HL-60/S4 treated with retinoic acid at 250 ng/mL for 4 days and 3 days (cell line): Measurements from ENCODE around the gene AIFM3.
"Not testable (repeated sequence)": the region's sequence is repeated elsewhere in the genome, so short reads cannot be mapped to it uniquely, and the experiment has no call there.

Experiments
- in situ Hi-C: fragments of 300-500 bp; cut with MboI; formaldehyde crosslinking; loops from 2 replicates; pipeline ENCODE4 v1.7.0; 2022; ENCODE audit warnings: low sequenced_read_pairs

The AIFM3 gene

DNA sequence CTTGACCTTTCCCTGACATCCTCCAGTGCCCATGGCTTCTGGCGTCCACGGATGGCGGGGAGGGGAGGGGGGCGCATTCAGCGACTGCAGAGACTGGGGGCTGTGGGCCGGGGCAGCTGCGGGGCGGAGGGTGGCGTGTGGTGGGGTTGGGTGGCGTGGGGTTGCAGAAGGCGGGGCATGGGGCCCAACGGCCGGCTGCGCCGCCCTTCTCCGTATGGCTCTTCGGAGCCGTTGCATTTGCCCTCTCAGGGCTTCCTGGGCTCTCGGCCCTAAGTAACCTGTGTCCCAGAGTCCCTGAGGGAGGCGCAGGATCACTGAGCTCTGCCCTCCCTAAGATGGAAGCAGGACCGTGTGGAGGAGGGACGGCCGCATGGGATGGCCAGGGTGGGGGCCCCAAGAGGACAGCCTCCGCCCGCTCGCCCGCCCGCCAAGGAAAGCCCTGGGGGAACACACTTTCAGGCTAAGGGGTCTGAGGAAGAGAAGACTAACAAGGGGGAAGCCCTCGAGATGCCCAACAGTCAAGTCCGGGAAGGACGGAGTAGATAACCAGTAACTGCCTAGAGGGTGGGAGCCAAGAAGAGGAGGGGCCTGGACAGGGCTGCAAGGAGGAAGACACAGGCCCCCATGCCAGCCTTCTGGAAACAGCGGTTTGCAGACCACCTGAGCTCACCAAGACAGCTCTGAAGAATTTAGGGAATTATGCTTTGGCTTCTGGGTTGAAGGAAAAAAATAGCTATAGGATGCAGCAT lies 9.2 kb upstream of the AIFM3 start:
- in situ Hi-C loops = no loop called here

DNA sequence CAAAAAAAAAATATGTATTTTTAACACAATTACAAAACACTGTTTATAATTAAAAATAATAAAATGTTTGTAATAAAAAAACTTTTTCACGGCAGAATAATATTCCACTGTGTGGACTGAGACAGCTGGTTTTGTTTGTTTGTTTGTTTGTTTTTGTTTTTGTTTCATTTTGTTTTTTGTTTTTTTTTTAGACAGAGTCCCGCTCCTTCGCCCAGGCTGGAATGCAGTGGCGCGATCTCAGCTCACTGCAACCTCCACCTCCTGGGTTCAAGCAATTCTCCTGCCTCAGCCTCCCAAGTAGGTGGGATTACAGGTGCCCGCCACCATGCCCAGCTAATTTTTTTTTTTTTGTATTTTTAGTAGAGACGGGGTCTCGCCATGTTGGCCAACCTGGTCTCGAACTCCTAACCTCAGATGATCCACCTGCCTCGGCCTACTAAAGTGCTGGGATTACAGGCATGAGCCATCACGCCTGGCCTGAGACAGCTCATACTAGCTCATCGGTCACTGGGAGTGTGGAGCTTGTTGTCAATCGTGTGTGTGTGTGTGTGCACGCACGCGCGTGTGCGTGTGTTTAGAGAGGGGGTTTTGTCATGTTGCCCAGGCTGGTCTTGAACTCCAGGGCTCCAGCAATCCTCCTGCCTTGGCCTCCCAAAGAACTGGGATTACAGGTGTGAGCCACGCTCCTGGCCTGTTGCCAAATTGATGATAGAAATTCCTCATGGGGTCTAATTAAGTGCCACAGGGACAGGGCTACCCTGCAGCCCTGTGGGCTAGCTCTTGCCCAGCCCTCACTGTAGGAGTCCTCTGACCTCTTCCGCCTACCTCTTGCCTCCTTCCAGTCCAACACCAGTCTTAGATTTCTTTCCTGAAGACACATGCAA lies 7.2 kb upstream of the AIFM3 start:
- in situ Hi-C loops = no loop called here

DNA sequence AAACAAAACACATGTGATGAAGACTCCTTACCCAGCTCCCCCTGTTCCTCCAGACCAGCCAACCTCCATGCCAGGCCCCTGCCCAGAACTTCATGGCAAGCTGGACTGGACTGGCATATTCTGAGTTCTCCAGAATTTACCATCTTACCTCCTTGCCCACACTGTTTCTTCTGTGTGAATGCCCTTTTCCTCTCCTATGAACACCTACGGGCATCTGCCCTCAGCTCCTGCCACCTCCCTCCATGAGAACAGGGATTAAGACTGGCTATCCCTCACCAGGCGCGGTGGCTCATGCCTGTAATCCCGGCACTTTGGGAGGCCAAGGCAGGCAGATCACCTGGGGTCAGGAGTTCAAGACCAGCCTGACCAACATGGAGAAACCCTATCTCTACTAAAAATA lies 6.4 kb upstream of the AIFM3 start:
- in situ Hi-C loops = no loop called here

DNA sequence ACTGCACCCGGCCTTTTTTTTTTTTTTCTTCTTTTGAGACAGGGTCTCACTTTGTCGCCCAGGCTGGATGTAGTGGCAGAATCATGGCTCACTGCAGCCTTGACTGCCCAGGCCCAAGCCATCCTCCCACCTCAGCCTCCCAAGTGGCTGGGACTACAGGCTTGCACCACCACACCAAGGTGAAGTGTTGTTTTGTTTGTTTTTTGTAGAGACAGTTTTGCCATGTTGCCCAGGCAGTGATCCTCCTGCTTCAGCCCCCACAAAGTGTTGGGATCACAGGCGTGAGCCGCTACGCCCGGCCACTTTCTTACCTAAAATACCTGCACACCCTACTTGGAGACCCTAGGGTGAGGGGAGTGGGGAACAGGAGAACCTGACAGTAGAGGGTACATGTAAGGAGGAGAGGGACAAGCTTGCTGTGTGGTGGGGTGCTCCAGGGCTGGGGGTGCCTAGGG lies 4.5 kb upstream of the AIFM3 start:
- in situ Hi-C loops = no loop called here

DNA sequence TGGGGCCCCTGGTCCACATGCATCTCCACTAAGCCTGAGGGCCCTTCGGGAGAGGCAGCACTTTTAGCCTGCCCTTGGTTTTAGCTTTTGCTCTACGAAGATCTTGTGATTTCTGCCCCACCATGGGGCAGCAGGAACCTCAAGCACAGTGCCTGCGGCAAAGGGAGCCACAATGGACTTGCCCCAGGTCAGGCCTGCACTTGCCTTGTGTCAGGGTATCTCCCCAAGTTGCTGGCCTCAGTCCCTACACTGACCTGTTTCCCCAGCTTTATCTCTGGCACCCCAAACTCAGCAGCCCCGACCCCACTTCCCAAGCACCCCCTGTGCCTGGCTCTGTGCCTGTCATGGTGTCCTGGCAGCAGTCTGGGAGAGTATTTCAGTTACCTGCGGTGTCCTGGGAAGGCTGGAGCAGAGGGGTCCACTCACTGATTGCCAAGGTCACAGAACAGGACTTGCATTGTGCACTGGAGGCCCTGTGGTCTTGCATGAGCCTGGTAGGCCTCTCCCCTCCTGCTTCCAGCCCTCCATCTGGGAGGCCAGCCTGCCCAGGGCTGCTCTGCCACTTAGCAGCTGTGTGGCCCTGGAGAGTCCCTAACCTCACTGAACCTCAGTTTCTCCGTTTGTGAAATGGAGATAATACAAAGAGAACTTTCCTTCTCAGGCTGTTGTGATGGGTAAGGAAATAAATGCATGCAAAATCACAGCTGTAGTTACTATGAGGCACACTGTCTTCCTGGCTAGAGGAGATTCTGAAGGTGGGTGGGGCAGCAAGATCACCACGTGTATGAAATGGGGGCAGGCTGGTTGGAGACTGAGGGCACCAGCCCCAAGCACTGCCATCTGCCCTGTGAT lies 3.6 kb upstream of the AIFM3 start:
- in situ Hi-C loops = no loop called here

DNA sequence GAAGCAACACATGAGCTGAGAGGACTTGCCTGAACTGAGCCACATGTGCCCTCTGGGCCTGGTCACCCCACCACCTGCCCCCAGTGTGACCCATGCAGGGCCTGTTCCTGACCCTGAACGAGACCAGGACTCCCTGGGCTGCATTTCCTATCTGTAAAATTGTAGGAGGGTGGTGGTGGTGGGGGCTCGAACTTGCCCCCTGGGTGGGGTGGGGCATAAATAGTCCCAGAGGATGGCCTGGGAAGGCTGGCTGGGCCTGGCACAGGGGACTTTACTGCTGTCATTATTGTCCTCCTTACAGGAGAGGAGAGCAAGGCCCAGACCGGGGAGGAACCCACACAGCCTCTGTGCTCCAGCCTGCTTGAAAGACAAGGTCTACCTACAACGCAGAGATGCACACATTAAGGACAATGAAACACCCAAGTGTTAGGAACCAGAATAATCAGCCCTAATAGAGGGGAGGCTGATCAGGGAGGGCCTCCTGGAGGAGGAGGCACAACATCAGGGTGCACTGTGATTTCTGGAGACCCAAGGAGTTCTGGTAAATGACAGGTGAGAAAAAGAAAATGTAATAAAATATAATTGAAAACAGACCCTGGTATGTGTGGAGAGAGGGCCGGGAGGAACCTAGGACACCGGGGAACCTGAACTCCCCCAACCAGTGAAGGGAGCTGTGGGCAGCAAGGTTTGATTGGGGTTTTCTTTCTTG lies 2.8 kb upstream of the AIFM3 start:
- in situ Hi-C loops = no loop called here

DNA sequence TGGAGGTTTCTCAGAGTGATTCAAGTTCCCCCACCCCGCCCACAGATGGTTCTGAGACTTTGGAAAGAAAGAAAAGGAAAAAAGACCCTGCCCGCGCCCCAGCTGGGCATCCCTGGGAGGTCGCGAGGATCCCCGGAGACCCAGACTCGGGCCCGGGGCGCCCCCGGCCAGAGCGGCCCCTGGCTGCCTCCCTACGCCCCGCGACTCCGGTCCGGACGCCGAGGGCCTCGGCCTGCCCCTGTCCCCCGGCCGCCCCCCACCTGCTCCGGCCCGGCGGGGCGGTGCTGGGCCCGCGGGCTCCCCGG lies 2.3 kb upstream of the AIFM3 start:
- in situ Hi-C loops = no loop called here

DNA sequence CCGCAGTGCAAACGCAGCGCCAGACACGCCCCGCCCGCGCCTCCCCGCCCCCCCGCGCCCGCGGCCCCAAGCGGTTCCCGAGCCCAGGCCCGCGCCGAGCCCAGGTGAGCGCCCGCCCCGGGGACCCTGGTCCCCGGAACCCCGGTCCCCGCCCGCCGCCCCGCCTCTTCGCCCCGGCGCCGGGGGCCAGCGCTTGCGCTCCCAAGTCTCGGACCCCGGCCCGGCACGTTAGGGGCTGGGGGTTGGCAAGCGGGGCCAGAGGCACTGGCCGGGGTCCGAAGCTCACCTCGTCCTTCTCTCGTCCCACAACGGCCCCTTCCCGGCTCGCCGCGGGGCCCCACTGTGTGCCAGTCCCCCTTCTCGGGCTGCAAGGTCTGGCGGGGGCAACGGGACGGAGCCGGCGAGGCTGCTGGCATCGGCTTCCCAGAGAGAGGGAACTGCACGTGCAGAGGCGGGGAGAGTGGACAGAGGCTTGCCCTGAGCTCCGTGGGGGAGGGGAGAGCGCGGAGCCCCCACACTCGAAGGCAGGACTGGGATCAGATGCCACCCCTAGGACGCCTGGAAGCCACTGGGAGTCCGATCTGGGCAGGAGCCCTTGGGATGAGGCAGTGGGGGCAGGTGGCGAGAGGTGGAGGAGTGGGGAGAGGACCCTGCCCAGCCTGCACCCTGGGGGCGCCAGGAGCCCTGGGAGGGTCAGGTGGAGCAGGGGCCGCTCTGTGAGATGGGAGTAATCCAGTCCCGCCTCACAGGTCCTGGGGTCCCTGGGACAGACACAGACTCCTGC lies 1.8 kb upstream of the AIFM3 start:
- in situ Hi-C loops = no loop called here

DNA sequence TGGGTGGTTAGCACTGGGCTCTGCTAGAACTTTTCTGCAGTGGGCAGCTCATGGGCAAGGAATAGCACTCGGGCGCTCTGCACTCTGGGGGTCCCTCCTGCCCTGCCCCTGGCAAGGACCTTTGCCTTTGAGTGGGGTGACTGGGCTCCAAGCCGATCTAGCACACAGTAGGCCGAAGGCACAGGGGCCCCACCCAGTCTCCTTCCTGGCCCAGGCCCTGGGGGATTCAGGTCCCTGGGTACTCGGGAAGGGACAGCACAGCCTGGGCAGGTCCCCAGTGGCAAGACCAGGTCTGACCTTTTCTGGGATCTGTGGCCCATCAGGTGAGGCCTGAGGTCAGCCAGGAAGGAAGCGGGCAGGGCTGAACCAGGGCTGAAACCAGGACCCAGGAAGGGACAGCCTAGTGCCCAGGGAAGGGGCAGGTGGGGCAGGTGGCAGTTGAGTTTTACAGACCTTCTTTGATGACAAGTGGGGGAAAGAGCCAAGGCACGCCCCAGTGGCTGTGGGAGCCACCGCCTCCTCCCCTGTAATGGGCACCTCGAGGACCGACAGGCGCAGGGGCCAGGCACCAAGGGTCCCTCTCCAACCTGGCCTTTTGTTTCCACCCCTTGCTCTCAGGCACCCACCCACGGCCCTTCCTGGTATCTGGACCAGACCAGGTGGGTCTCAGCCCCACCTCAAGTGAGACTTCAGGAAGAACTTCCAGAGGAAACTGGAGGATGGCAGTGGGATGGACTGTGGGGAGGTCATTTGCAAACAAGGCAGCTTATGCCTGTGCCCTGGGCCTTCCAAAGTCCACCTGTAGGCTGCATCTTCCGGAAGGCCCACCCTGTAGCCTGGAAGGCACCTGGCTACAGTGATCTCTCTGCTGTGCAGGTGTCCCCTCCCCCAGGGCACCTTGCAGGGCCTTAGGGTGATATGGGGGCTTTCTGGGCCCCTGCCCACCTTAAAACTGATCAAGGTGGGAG lies 883 bp upstream of the AIFM3 start:
- in situ Hi-C loops = no loop called here

DNA sequence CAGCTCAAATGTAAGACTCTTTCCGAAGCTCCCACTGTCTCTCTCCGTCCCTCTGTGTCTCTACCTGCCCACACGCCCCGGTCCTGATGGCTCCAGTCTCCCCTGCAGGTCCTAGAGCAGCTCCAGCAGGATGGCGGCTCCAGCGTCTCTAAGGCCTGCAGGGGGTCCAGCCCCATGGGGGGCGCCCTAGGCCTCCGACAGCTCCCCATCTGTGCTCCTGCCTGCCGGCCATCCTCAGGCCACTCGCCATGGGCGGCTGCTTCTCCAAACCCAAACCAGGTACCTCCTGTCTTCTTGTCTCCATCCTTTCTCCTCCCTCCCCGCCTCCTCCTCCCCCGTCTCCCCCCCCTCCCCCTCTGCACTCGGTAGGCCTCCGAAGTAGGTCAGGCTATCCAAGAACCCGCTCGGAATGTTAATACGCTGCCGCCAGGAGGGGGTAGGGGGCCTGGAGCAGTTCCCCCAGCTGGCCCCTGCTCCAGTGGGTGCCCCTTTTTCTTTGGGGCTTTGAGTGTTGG lies 699 bp downstream of the AIFM3 start:
- in situ Hi-C loops = no loop called here

DNA sequence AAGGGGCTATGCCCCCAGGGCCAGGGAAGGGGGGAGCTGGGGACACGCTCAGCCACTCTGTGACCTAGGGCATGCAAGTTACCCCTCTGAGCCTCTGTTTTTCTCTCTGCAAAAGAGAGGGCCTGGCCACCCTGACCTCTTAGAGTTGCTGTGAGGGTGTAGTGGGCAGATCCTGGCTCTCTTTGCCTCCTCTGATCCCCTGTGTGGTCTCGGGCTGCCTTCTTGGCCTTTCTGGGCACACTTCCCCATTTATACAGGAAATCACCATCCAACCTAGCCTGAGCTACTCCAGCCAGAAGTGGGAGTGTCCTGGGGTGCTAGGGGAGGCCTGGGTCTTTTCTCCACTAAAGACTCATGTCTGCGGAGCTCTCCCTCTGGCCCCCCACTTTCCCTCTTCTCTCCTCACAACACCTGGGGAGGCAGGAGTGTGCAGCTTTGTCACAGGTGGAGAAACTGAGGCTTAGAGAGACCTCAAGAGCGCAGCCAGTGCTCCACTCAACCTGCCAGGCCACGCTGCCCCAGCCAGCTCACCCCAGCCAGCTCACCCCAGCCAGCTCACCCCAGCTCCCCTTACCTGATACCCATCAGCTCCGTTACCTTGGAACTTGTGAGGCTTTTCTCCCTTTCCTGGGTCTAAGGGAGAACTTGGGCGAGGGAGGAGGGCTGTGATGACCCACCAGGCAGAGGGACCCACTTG lies 1.4 kb downstream of the AIFM3 start:
- in situ Hi-C loops = no loop called here

DNA sequence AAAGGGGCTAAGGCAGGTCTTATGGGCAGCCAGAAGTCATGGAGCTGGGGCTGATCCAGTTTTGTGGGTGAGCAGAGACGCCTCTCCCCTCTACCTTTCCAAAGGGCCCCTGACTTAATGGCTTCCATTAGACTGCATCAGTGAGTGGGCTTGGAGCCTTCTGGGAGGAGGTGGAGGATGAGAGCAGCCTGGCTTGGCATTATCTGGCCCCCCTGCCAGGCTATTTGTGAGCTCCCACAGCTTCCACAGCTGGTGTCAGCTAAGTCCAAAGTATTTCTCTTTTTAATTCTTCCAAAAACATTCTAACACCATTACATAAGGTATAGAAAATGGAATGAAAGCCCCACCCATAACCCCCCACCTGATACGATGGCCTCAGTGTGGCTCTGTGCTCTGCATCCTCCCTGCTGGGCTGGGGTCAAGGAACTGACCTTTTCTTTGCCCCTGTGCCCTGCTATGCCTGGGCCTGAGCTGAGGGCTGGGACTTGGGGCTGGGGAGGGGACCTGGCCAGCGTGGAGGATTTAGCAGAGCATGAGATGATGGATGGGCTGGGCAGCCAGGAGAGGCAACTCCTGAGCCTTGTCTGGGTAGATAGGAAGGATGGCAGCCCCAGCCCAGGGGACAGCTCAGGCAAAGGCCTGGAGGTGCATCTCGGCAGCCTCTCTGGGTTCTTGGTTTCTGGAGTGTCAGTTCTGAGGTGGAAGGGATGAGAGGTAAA lies 4.0 kb downstream of the AIFM3 start:
- in situ Hi-C loops = no loop called here

DNA sequence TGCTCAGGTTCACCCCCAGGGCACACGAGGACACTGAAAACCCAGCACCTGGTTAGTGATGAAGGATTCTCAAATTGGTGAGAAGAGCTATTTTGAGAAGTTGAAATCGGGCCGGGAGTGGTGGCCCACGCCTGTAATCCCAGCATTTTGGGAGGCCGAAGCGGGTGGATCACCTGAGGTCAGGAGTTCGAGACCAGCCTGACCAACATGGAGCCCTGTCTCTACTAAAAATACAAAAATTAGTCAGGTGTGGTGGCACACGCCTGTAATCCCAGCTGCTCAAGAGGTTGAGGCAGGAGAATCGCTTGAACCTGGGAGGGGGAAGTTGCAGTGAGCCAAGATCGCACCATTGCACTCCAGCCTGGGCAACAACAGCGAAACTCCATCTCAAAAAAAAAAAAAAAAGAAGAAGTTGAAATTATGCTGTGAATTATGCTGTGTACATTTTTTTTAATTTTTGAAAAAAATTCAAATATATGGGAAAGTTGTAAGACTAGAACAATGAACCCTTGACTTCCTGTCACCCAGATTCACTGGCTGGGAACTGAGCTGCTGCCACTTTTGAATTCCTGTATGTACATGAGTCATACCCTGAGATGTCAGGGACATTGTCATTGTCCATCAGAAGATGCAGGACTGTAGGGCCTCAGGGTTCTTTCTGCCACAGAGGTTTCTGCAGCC lies 5.1 kb downstream of the AIFM3 start:
- in situ Hi-C loops = not testable (repeated sequence)

DNA sequence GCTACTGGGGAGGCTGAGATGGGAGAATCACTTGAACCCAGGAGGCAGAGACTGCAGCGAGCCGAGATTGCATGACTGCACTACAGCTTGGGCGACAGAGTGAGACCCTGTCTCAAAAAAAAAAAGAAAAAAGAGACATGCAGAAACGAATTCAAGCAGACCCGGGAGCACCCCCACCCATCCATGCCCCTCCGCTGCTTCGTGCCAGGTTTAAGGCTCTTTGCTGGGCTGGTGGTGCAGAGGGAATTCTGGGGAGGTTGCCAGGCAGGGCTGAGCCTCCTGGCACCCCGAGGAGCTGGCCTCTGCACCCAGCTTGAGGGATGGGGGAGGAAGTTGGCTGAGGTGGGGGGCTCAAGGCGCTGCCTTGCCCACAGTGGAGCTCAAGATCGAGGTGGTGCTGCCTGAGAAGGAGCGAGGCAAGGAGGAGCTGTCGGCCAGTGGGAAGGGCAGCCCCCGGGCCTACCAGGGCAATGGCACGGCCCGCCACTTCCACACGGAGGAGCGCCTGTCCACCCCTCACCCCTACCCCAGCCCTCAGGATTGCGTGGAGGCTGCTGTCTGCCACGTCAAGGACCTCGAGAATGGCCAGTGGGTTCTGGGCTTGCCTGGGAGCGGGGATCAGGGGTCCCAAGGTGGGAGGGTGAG lies 6.0 kb downstream of the AIFM3 start:
- in situ Hi-C loops = no loop called here

DNA sequence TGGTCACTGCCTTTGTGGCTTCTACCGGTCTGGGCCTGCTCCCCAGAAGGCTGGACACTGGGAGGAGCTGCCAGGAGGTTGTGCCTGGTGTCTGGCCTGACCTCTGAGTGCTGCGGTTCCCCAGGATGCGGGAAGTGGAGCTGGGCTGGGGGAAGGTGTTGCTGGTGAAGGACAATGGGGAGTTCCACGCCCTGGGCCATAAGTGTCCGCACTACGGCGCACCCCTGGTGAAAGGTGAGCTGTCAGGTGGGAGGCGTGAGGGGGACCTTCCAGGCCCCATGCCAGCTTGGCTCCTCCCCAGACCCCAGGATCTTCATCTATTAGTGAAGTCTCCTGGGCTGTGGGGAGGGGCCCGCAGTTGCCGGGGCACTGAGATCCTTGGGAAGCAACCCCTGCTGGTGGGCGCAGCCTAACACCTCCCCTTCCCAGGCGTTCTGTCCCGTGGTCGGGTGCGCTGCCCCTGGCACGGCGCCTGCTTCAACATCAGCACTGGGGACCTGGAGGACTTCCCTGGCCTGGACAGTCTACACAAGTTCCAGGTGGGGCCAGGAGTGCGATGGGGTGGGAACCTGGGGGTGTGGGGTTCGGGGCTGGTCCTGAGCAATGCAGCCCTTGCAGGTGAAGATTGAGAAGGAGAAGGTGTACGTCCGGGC lies 6.7 kb downstream of the AIFM3 start:
- in situ Hi-C loops = no loop called here
